ENCODE results near the gene RENBP.

RENBP gene

DNA sequence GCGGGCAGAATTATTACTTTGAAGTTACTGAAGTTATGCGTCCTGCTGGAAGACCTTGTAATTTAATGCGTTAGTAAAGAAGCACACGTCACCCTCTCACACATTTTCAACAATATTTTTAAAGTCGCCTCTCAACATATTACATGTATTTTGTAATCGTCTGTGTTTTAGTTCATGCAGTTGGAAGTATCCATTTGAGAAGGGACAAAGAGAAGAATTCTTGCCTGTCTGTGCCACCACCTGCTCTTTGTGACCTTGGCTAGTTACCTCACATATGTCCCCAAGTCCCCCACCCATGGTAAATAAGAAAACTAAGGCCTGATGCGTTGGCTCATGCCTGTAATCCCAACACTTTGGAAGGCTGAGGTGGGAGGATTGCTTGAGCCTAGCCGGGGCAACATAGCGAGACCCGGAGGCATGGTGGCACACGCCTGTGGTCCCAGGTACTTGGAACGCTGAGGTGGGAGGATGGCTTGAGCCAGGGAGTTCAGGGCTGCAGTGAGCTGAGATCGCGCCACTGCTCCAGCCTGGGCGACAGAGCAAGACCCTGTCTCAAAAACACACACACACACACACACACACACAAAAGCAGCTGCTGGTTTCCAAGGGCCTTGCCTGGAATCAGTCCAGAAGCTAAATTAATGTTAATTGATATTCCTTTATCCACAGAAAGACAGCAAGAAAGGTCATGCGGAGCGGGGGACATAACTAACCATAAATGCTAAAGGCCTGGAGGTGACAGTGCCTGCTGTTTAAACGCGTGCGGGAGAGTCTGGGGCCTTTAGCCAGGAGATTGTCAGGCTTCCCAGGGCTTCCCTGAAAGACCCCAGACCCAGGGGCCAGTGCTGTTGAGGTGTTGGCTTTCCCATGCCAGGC is 28.9 kb upstream of the RENBP start (continued):
- no peak for TF ChIP-seq YY1 (tag by site-specific recombination; IDR thresholded peaks at IDR 0.05)
- TF ChIP-seq ZNF600 (tag by site-specific recombination; IDR thresholded peaks at IDR 0.05): peak; percentile 39; the same call in 1 of the 2 replicates
- TF ChIP-seq ZXDB (tag by site-specific recombination; IDR thresholded peaks at IDR 0.05): no peak
- no peak for TF ChIP-seq ZNF37A (tag by site-specific recombination; IDR thresholded peaks at IDR 0.05)
- no peak for TF ChIP-seq IKZF3 (tag by site-specific recombination; IDR thresholded peaks at IDR 0.05)
- TF ChIP-seq, protein P1, sequence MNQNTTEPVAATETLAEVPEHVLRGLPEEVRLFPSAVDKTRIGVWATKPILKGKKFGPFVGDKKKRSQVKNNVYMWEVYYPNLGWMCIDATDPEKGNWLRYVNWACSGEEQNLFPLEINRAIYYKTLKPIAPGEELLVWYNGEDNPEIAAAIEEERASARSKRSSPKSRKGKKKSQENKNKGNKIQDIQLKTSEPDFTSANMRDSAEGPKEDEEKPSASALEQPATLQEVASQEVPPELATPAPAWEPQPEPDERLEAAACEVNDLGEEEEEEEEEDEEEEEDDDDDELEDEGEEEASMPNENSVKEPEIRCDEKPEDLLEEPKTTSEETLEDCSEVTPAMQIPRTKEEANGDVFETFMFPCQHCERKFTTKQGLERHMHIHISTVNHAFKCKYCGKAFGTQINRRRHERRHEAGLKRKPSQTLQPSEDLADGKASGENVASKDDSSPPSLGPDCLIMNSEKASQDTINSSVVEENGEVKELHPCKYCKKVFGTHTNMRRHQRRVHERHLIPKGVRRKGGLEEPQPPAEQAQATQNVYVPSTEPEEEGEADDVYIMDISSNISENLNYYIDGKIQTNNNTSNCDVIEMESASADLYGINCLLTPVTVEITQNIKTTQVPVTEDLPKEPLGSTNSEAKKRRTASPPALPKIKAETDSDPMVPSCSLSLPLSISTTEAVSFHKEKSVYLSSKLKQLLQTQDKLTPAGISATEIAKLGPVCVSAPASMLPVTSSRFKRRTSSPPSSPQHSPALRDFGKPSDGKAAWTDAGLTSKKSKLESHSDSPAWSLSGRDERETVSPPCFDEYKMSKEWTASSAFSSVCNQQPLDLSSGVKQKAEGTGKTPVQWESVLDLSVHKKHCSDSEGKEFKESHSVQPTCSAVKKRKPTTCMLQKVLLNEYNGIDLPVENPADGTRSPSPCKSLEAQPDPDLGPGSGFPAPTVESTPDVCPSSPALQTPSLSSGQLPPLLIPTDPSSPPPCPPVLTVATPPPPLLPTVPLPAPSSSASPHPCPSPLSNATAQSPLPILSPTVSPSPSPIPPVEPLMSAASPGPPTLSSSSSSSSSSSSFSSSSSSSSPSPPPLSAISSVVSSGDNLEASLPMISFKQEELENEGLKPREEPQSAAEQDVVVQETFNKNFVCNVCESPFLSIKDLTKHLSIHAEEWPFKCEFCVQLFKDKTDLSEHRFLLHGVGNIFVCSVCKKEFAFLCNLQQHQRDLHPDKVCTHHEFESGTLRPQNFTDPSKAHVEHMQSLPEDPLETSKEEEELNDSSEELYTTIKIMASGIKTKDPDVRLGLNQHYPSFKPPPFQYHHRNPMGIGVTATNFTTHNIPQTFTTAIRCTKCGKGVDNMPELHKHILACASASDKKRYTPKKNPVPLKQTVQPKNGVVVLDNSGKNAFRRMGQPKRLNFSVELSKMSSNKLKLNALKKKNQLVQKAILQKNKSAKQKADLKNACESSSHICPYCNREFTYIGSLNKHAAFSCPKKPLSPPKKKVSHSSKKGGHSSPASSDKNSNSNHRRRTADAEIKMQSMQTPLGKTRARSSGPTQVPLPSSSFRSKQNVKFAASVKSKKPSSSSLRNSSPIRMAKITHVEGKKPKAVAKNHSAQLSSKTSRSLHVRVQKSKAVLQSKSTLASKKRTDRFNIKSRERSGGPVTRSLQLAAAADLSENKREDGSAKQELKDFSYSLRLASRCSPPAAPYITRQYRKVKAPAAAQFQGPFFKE (tag by site-specific recombination; IDR thresholded peaks at IDR 0.05; ENCODE audit: borderline replicate concordance): no peak
- TF ChIP-seq, protein P2, sequence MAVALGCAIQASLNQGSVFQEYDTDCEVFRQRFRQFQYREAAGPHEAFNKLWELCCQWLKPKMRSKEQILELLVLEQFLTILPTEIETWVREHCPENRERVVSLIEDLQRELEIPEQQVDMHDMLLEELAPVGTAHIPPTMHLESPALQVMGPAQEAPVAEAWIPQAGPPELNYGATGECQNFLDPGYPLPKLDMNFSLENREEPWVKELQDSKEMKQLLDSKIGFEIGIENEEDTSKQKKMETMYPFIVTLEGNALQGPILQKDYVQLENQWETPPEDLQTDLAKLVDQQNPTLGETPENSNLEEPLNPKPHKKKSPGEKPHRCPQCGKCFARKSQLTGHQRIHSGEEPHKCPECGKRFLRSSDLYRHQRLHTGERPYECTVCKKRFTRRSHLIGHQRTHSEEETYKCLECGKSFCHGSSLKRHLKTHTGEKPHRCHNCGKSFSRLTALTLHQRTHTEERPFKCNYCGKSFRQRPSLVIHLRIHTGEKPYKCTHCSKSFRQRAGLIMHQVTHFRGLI (tag by site-specific recombination; IDR thresholded peaks at IDR 0.05): no peak
- TF ChIP-seq KLF10 (tag by site-specific recombination; IDR thresholded peaks at IDR 0.05): no peak
- no peak for TF ChIP-seq BCL11B (tag by site-specific recombination; IDR thresholded peaks at IDR 0.05; ENCODE audit: low read depth)
- TF ChIP-seq ZNF391 (tag by site-specific recombination; IDR thresholded peaks at IDR 0.05; ENCODE audit: borderline replicate concordance, low read depth): no peak
- TF ChIP-seq ZNF660 (tag by site-specific recombination; IDR thresholded peaks at IDR 0.05): 0 out of 2 replicates have a peak, but pooled peaks have one; percentile 6
- TF ChIP-seq ZNF221 (tag by site-specific recombination; IDR thresholded peaks at IDR 0.05; ENCODE audit: borderline replicate concordance): no peak
- peak; percentile 13; the same call in 1 of the 2 replicates for TF ChIP-seq ZNF2 (tag by site-specific recombination; IDR thresholded peaks at IDR 0.05)
- TF ChIP-seq ZNF596 (tag by site-specific recombination; IDR thresholded peaks at IDR 0.05): no peak
- no peak for TF ChIP-seq RBAK (tag by site-specific recombination; IDR thresholded peaks at IDR 0.05)
- peak; percentile 100 for TF ChIP-seq ZNF121 (tag by site-specific recombination; IDR thresholded peaks at IDR 0.05)
- TF ChIP-seq ZSCAN16 (tag by site-specific recombination; IDR thresholded peaks at IDR 0.05): no peak
- no peak for TF ChIP-seq GLIS1 (tag by site-specific recombination; IDR thresholded peaks at IDR 0.05)
- no peak for TF ChIP-seq ZNF843 (tag by site-specific recombination; IDR thresholded peaks at IDR 0.05)
- TF ChIP-seq, protein P3, sequence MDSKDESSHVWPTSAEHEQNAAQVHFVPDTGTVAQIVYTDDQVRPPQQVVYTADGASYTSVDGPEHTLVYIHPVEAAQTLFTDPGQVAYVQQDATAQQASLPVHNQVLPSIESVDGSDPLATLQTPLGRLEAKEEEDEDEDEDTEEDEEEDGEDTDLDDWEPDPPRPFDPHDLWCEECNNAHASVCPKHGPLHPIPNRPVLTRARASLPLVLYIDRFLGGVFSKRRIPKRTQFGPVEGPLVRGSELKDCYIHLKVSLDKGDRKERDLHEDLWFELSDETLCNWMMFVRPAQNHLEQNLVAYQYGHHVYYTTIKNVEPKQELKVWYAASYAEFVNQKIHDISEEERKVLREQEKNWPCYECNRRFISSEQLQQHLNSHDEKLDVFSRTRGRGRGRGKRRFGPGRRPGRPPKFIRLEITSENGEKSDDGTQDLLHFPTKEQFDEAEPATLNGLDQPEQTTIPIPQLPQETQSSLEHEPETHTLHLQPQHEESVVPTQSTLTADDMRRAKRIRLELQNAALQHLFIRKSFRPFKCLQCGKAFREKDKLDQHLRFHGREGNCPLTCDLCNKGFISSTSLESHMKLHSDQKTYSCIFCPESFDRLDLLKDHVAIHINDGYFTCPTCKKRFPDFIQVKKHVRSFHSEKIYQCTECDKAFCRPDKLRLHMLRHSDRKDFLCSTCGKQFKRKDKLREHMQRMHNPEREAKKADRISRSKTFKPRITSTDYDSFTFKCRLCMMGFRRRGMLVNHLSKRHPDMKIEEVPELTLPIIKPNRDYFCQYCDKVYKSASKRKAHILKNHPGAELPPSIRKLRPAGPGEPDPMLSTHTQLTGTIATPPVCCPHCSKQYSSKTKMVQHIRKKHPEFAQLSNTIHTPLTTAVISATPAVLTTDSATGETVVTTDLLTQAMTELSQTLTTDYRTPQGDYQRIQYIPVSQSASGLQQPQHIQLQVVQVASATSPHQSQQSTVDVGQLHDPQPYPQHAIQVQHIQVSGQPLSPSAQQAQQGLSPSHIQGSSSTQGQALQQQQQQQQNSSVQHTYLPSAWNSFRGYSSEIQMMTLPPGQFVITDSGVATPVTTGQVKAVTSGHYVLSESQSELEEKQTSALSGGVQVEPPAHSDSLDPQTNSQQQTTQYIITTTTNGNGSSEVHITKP (tag by site-specific recombination; IDR thresholded peaks at IDR 0.05): no peak; the same call in 1 of the 2 replicates
- TF ChIP-seq ZNF423 (tag by site-specific recombination; IDR thresholded peaks at IDR 0.05): 0 out of 2 replicates have a peak, but pooled peaks have one; percentile 24
- TF ChIP-seq GLI4 (tag by site-specific recombination; IDR thresholded peaks at IDR 0.05): no peak
- TF ChIP-seq ZNF302 (tag by site-specific recombination; IDR thresholded peaks at IDR 0.05; ENCODE audit: low read depth): no peak
- no peak for TF ChIP-seq ZNF140 (tag by site-specific recombination; IDR thresholded peaks at IDR 0.05)
- TF ChIP-seq, protein P4, sequence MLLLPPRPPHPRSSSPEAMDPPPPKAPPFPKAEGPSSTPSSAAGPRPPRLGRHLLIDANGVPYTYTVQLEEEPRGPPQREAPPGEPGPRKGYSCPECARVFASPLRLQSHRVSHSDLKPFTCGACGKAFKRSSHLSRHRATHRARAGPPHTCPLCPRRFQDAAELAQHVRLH (tag by site-specific recombination; IDR thresholded peaks at IDR 0.05): no peak
- TF ChIP-seq ZNF837 (tag by site-specific recombination; IDR thresholded peaks at IDR 0.05): no peak
- TF ChIP-seq ZNF23 (tag by site-specific recombination; IDR thresholded peaks at IDR 0.05; ENCODE audit: borderline replicate concordance): no peak
